ENCODE measurements around the gene POLR2J2.
A peak's percentile ranks its signal among the peaks of the same experiment; 100 is the strongest.
"Not testable (repeated sequence)": the region's sequence is repeated elsewhere in the genome, so short reads cannot be mapped to it uniquely, and the experiment has no call there.

POLR2J2 gene

DNA sequence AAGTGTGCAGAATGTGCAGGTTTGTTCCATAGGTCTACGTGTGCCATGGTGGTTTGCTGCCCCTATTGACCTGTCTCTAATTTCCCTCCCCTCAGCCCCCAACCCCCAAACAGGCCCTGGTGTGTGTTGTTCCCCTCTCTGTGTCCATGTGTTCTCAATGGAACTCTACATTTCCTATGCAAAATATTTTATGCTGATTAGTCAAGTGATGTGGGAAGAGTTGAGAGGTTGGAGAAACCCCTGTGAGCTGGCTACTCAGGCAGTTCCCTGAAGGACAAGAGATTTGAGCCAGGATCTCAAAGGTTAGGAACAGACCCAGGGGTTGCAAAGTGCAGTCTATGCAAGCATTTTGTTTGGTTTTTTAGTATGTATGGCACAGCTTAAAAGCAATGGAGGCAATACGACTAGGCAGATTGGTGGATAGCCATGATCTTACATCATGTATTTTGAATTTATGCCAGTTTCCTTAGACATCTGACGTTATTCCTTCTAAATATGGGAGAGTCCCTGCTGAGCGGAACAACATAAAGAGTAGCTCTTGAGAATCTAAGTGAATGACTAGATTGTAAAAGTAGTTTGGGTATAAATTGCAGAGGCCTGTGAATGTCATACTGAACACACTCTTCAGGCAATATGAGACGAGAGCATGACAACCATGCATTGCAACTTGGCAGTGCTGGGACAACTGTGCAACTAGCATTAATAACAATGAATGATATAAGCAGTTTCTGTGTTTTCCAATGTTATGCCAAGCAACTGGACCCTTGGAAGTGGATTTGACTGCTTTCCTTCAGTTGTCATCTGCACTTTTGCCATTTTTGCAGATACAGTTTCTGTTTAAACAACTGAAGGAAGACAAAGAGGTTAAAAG lies 26.4 kb upstream of the POLR2J2 start:
- H3K9me3 ChIP-seq (ENCODE audit: insufficient read depth, low read length); H3K4me3 ChIP-seq (ENCODE audit: insufficient read depth, low read length, poor library complexity, severe bottlenecking); H4K20me1 ChIP-seq (ENCODE audit: low read depth, low read length); H3K27ac ChIP-seq (ENCODE audit: low read depth, low read length); H3K4me2 ChIP-seq (ENCODE audit: low read depth, low read length, poor library complexity, severe bottlenecking); H3K36me3 ChIP-seq (ENCODE audit: low read length); H3K79me2 ChIP-seq (ENCODE audit: insufficient read depth, low read length); H3K9me2 ChIP-seq (replicated peaks; ENCODE audit: insufficient read depth, low read length); H3K9ac ChIP-seq (ENCODE audit: low read length); H2AFZ ChIP-seq (ENCODE audit: low read depth, low read length, severe bottlenecking); H3F3A ChIP-seq (ENCODE audit: insufficient read depth); H3K27me3 ChIP-seq (ENCODE audit: low read length): not testable (repeated sequence)

DNA sequence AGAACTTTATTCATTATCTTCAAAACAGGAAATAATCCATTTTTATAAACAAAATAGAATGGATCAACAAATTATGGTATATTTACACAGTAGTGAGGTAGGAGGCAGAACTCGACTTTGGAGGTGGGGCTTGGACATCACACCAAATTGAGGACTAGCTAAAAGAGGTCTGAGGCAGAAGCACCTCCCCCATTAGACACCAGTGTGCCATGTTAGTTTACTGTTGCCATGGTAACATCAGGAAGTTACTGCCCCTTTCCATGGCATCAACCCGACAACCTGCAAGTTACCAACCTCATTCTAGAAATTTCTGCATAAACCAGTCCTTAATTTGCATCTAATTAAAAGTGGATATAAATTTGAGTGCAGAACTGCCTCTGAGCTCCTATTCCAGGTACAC lies 24.5 kb upstream of the POLR2J2 start:
- H2AFZ ChIP-seq (ENCODE audit: low read depth, low read length, severe bottlenecking); H4K20me1 ChIP-seq (ENCODE audit: low read depth, low read length); H3K4me2 ChIP-seq (ENCODE audit: low read depth, low read length, poor library complexity, severe bottlenecking); H3K9me3 ChIP-seq (ENCODE audit: insufficient read depth, low read length); H3K9me2 ChIP-seq (replicated peaks; ENCODE audit: insufficient read depth, low read length); H3K79me2 ChIP-seq (ENCODE audit: insufficient read depth, low read length); H3K27me3 ChIP-seq (ENCODE audit: low read length); H3K27ac ChIP-seq (ENCODE audit: low read depth, low read length); H3K4me3 ChIP-seq (ENCODE audit: insufficient read depth, low read length, poor library complexity, severe bottlenecking); H3K36me3 ChIP-seq (ENCODE audit: low read length); H3F3A ChIP-seq (ENCODE audit: insufficient read depth); H3K9ac ChIP-seq (ENCODE audit: low read length): not testable (repeated sequence)

- H3K9ac ChIP-seq (ENCODE audit: low read length); H3K27ac ChIP-seq (ENCODE audit: low read depth, low read length); H3K27me3 ChIP-seq (ENCODE audit: low read length); H4K20me1 ChIP-seq (ENCODE audit: low read depth, low read length); H2AFZ ChIP-seq (ENCODE audit: low read depth, low read length, severe bottlenecking); H3K36me3 ChIP-seq (ENCODE audit: low read length); H3K4me3 ChIP-seq (ENCODE audit: insufficient read depth, low read length, poor library complexity, severe bottlenecking); H3K79me2 ChIP-seq (ENCODE audit: insufficient read depth, low read length); H3K9me2 ChIP-seq (replicated peaks; ENCODE audit: insufficient read depth, low read length); H3F3A ChIP-seq (ENCODE audit: insufficient read depth); H3K4me2 ChIP-seq (ENCODE audit: low read depth, low read length, poor library complexity, severe bottlenecking); H3K9me3 ChIP-seq (ENCODE audit: insufficient read depth, low read length): not testable (repeated sequence)
Measured at GRCh38 chr7:102695033-102695552, 23.6 kb upstream of the POLR2J2 start.

DNA sequence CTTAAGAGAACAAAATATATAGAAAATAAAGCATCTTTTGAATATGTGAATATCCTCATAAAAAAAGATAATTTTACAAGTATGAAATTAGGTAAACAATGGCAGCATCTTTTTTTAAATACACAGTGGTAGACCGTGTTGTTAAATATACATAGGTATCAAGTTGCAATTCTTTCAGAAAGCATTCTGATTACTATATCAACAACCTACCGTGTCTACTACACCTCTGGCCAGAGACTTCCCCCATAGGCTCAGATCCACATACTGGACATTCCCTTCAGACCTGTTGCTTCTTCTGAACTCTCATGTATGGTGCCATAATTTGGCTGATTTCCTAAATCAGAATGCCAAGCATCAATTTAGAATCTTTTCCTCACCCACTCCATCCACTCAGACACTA lies 22.5 kb upstream of the POLR2J2 start:
- not testable (repeated sequence) for H3F3A ChIP-seq (ENCODE audit: insufficient read depth); H4K20me1 ChIP-seq (ENCODE audit: low read depth, low read length); H3K9me3 ChIP-seq (ENCODE audit: insufficient read depth, low read length); H3K27me3 ChIP-seq (ENCODE audit: low read length); H3K27ac ChIP-seq (ENCODE audit: low read depth, low read length); H3K79me2 ChIP-seq (ENCODE audit: insufficient read depth, low read length); H3K4me3 ChIP-seq (ENCODE audit: insufficient read depth, low read length, poor library complexity, severe bottlenecking); H3K4me2 ChIP-seq (ENCODE audit: low read depth, low read length, poor library complexity, severe bottlenecking); H3K9me2 ChIP-seq (replicated peaks; ENCODE audit: insufficient read depth, low read length); H3K9ac ChIP-seq (ENCODE audit: low read length); H2AFZ ChIP-seq (ENCODE audit: low read depth, low read length, severe bottlenecking); H3K36me3 ChIP-seq (ENCODE audit: low read length)

DNA sequence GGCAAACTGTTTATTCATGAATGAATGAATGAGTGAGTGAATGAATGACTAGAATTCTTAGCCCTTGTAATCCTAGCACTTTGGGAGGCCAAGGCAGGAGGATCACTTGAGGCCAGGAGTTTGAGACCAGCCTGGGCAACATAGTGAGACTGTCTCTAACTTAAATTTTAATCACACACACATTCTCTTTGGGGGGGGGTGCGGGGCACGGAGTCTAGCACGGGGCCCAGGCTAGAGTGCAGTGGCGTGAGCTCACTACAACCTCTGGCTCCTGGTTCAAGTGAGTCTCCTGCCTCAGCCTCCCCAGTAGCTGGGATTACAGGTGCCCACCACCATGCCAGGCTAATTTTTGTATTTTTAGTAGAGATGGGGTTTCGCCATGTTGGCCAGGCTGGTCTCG lies 19.1 kb upstream of the POLR2J2 start:
- H3K4me3 ChIP-seq (ENCODE audit: insufficient read depth, low read length, poor library complexity, severe bottlenecking); H3K9ac ChIP-seq (ENCODE audit: low read length); H3K27ac ChIP-seq (ENCODE audit: low read depth, low read length); H3K27me3 ChIP-seq (ENCODE audit: low read length); H3K36me3 ChIP-seq (ENCODE audit: low read length); H3K4me2 ChIP-seq (ENCODE audit: low read depth, low read length, poor library complexity, severe bottlenecking); H3F3A ChIP-seq (ENCODE audit: insufficient read depth); H3K9me3 ChIP-seq (ENCODE audit: insufficient read depth, low read length); H3K79me2 ChIP-seq (ENCODE audit: insufficient read depth, low read length); H2AFZ ChIP-seq (ENCODE audit: low read depth, low read length, severe bottlenecking); H3K9me2 ChIP-seq (replicated peaks; ENCODE audit: insufficient read depth, low read length); H4K20me1 ChIP-seq (ENCODE audit: low read depth, low read length): not testable (repeated sequence)

GRCh38 chr7:102689436-102690282 lies 18.2 kb upstream of the POLR2J2 start:
- not testable (repeated sequence) for H3K27ac ChIP-seq (ENCODE audit: low read depth, low read length); H3K27me3 ChIP-seq (ENCODE audit: low read length); H3K36me3 ChIP-seq (ENCODE audit: low read length); H4K20me1 ChIP-seq (ENCODE audit: low read depth, low read length); H3K79me2 ChIP-seq (ENCODE audit: insufficient read depth, low read length); H3K9me2 ChIP-seq (replicated peaks; ENCODE audit: insufficient read depth, low read length); H3K9me3 ChIP-seq (ENCODE audit: insufficient read depth, low read length); H3F3A ChIP-seq (ENCODE audit: insufficient read depth)
- Histone ChIP-seq H3K4me3 (ENCODE audit: insufficient read depth, low read length, poor library complexity, severe bottlenecking) (peak overlapping the region; percentile 45), H2AFZ (ENCODE audit: low read depth, low read length, severe bottlenecking) (peak overlapping the region; percentile 69), H3K9ac (ENCODE audit: low read length) (peak overlapping the region; percentile 63), H3K4me2 (ENCODE audit: low read depth, low read length, poor library complexity, severe bottlenecking) (peak overlapping the region; percentile 55)

DNA sequence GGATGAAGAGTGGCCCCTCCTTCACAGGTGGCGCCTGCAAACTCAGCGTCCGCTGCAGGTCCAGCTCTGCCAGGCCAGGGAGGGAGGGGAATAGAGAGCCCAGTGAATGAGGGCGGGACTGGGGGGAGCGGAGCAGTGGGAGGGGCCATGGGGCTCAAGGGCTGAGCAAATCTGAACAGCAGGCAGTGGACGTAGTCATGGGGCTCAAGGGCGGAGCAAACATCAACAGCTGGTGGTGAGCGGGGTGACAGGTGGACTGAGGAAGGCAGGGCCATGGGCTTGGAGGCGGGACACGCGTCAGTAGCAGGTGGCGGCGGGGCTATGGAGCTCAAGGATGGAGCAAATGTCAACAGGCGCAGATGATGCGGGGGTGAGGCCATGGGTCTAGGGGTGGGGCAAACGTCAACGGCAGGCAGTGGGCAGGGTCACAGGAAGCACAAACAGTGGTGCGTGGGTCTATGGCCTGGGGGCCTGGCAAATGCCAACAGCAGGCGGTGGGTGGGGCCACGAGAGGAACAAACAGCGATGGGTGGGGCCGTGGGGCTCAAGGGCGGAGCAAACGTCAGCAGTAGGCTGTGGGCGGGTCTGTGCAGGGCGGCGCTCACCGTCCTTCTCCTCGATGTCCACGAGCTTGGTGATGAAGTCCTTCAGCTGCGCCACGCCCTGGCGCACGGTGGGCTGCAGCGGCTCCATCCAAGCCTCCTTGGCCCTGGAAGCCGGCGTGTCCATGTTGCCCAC lies 17.0 kb upstream of the POLR2J2 start:
- H3F3A ChIP-seq (ENCODE audit: insufficient read depth); H3K4me3 ChIP-seq (ENCODE audit: insufficient read depth, low read length, poor library complexity, severe bottlenecking); H3K9me2 ChIP-seq (replicated peaks; ENCODE audit: insufficient read depth, low read length); H3K9ac ChIP-seq (ENCODE audit: low read length); H3K27me3 ChIP-seq (ENCODE audit: low read length); H2AFZ ChIP-seq (ENCODE audit: low read depth, low read length, severe bottlenecking); H3K4me2 ChIP-seq (ENCODE audit: low read depth, low read length, poor library complexity, severe bottlenecking); H4K20me1 ChIP-seq (ENCODE audit: low read depth, low read length); H3K79me2 ChIP-seq (ENCODE audit: insufficient read depth, low read length); H3K36me3 ChIP-seq (ENCODE audit: low read length); H3K27ac ChIP-seq (ENCODE audit: low read depth, low read length); H3K9me3 ChIP-seq (ENCODE audit: insufficient read depth, low read length): not testable (repeated sequence)
